ENCODE data around the gene CDH22.

- TF ChIP-seq, protein P1, sequence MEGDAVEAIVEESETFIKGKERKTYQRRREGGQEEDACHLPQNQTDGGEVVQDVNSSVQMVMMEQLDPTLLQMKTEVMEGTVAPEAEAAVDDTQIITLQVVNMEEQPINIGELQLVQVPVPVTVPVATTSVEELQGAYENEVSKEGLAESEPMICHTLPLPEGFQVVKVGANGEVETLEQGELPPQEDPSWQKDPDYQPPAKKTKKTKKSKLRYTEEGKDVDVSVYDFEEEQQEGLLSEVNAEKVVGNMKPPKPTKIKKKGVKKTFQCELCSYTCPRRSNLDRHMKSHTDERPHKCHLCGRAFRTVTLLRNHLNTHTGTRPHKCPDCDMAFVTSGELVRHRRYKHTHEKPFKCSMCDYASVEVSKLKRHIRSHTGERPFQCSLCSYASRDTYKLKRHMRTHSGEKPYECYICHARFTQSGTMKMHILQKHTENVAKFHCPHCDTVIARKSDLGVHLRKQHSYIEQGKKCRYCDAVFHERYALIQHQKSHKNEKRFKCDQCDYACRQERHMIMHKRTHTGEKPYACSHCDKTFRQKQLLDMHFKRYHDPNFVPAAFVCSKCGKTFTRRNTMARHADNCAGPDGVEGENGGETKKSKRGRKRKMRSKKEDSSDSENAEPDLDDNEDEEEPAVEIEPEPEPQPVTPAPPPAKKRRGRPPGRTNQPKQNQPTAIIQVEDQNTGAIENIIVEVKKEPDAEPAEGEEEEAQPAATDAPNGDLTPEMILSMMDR (IDR thresholded peaks at IDR 0.05): no peak
- no peak for TF ChIP-seq POLR2A (IDR thresholded peaks at IDR 0.05)
These were observed 15.2 kb downstream of the CDH22 start for GRCh38 chr20:46293084-46293483.
